IMR-90 (cell line): ENCODE data around the gene ASPHD2. TPM values are rescaled to one million over a fixed set of nuclear protein-coding genes. Genes with fewer than 3 reads are reported as not detected.
A peak's percentile ranks its signal among the peaks of the same experiment; 100 is the strongest.

Experiments used
- ATAC-seq: fragments of 200-7000 bp; cut with Tn5 transposase; 2 replicates; pipeline ENCODE4 v1.9.1; 2020; ENCODE audit warnings: low read depth, mild to moderate bottlenecking, moderate library complexity
- BruUV-seq: library from RNA; stranded (reverse); fragments of 400-500 nt; replicated peaks from 2 replicates; lab custom pipeline; 2021; lab: Mats Ljungman, UMichigan
- CTCF ChIA-PET: fragments of 300-600 bp; formaldehyde crosslinking; extraction: SDS; loops from one replicate; lab custom pipeline; 2021; ENCODE audit warnings: antibody characterized with exemption; lab: Yijun Ruan, JAX
- POLR2A ChIA-PET: fragments of 300-600 bp; sonication (Branson Sonifier 250); formaldehyde crosslinking; loops from one replicate; lab custom pipeline; 2022; ENCODE audit warnings: antibody characterized with exemption; ENCODE audit not compliant: unreplicated experiment; lab: Charles Lee
- DNase-seq: peaks from one replicate; pipeline ENCODE4 v3.0.0; 2013
- H2AFZ ChIP-seq: replicated peaks from 2 replicates; pipeline ENCODE3; 2013; ENCODE audit warnings: low read length, mild to moderate bottlenecking; ENCODE audit not compliant: poor library complexity
- H2AK5ac ChIP-seq: 2 replicates; pipeline ENCODE4 v1.6.1; 2013; ENCODE audit warnings: low read depth, low read length, inconsistent platforms
- H2AK9ac ChIP-seq: replicated peaks from 2 replicates; pipeline ENCODE3; 2013; ENCODE audit warnings: mild to moderate bottlenecking, low read depth, low read length, moderate library complexity; ENCODE audit not compliant: poor library complexity
- H2BK120ac ChIP-seq: 2 replicates; pipeline ENCODE4 v1.6.1; 2013; ENCODE audit warnings: low read depth, low read length, inconsistent platforms
- H2BK15ac ChIP-seq: 3 replicates; pipeline ENCODE4 v1.6.1; 2013; ENCODE audit warnings: low read depth, low read length, inconsistent platforms
- H2BK20ac ChIP-seq: 2 replicates; pipeline ENCODE4 v1.6.1; 2013; ENCODE audit warnings: low read depth, mild to moderate bottlenecking, inconsistent platforms, low read length, moderate library complexity
- H2BK5ac ChIP-seq: 2 replicates; pipeline ENCODE4 v1.6.1; 2013; ENCODE audit warnings: mild to moderate bottlenecking, low read depth, low read length, inconsistent platforms; ENCODE audit not compliant: poor library complexity, severe bottlenecking
- H3K14ac ChIP-seq: replicated peaks from 2 replicates; pipeline ENCODE4 v1.6.1; 2013; ENCODE audit warnings: low read depth, low read length, inconsistent platforms
- H3K18ac ChIP-seq: 2 replicates; pipeline ENCODE4 v1.6.1; 2013; ENCODE audit warnings: low read depth, low read length, control low read depth
- H3K23ac ChIP-seq: 2 replicates; pipeline ENCODE4 v1.6.1; 2013; ENCODE audit warnings: low read depth, low read length, inconsistent platforms
- H3K27ac ChIP-seq: 2 replicates; pipeline ENCODE4 v1.5.1; 2013; ENCODE audit warnings: mild to moderate bottlenecking, control low read depth, low read length; ENCODE audit not compliant: insufficient read depth
- H3K27me3 ChIP-seq: 2 replicates; pipeline ENCODE4 v1.6.1; 2013; ENCODE audit warnings: low read length; ENCODE audit not compliant: control insufficient read depth, insufficient read depth
- H3K36me3 ChIP-seq: 2 replicates; pipeline ENCODE4 v1.6.1; 2013; ENCODE audit warnings: low read length, mixed read lengths; ENCODE audit not compliant: control insufficient read depth, insufficient read depth
- H3K4ac ChIP-seq: 2 replicates; pipeline ENCODE4 v1.6.1; 2013; ENCODE audit warnings: low read depth, low read length, inconsistent platforms
- H3K4me1 ChIP-seq: 2 replicates; pipeline ENCODE4 v1.6.1; 2013; ENCODE audit warnings: low read length, mixed read lengths; ENCODE audit not compliant: control insufficient read depth, insufficient read depth
- H3K4me2 ChIP-seq: 2 replicates; pipeline ENCODE4 v1.6.1; 2013; ENCODE audit warnings: low read depth, mild to moderate bottlenecking, control low read depth, low read length, moderate library complexity
- H3K4me3 ChIP-seq: 2 replicates; pipeline ENCODE4 v1.5.1; 2013; ENCODE audit warnings: low read depth, mild to moderate bottlenecking, control low read depth, low read length, moderate library complexity; ENCODE audit not compliant: insufficient read depth
- H3K56ac ChIP-seq: 2 replicates; pipeline ENCODE4 v1.6.1; 2013; ENCODE audit warnings: low read length, inconsistent platforms; ENCODE audit not compliant: insufficient read depth; ENCODE audit errors: extremely low read depth
- H3K79me1 ChIP-seq, 2 experiments: 2 replicates each; pipeline ENCODE4 v1.6.1; 2013; ENCODE audit warnings: low read length in 2 of 2, inconsistent platforms in 1 of 2, low read depth in 1 of 2
- H3K9ac ChIP-seq: 2 replicates; pipeline ENCODE4 v1.6.1; 2013; ENCODE audit warnings: low read depth, low read length, control low read depth
- H3K9me1 ChIP-seq: 2 replicates; pipeline ENCODE4 v1.6.1; 2013; ENCODE audit warnings: low read length, inconsistent platforms; ENCODE audit not compliant: insufficient read depth
- H3K9me3 ChIP-seq: 2 replicates; pipeline ENCODE4 v1.6.1; 2013; ENCODE audit warnings: low read length; ENCODE audit not compliant: control insufficient read depth, insufficient read depth
- H4K20me1 ChIP-seq: 2 replicates; pipeline ENCODE4 v1.6.1; 2013; ENCODE audit warnings: low read length, inconsistent platforms; ENCODE audit not compliant: insufficient read depth
- H4K5ac ChIP-seq: 2 replicates; pipeline ENCODE4 v1.6.1; 2013; ENCODE audit warnings: mild to moderate bottlenecking, low read depth, low read length, control low read depth
- H4K8ac ChIP-seq, 2 experiments: 2 replicates each; pipeline ENCODE4 v1.6.1; 2013; ENCODE audit warnings: low read depth in 2 of 2, low read length in 2 of 2, control low read depth in 1 of 2, inconsistent platforms in 1 of 2
- H4K91ac ChIP-seq: 2 replicates; pipeline ENCODE4 v1.6.1; 2013; ENCODE audit warnings: low read depth, low read length, inconsistent platforms; ENCODE audit not compliant: insufficient read depth
- MAFK ChIP-seq: IDR thresholded peaks from 2 replicates; pipeline ENCODE4 v1.6.1; 2012; ENCODE audit warnings: low read depth, low read length, improper control_type of control experiment
- RCOR1 ChIP-seq: IDR thresholded peaks from 2 replicates; pipeline ENCODE4 v1.6.1; 2012; ENCODE audit warnings: mild to moderate bottlenecking, low read length, improper control_type of control experiment; ENCODE audit not compliant: insufficient replicate concordance
- WGBS, 2 experiments: methylation state at CpG; one replicate each; pipeline versions ENCODE4 v1.1.5 to v1.1.7; 2013; ENCODE audit warnings: missing lambda C conversion rate in 2 of 2; ENCODE audit not compliant: insufficient read length in 1 of 2; ENCODE audit errors: extremely low coverage in 2 of 2; 5-methylcytosine and 5-hydroxymethylcytosine counted together
- dilution Hi-C: fragments of 300-500 bp; cut with HindIII; formaldehyde crosslinking; loops from one replicate; pipeline ENCODE4 v1.14.3; 2018; ENCODE audit warnings: low sequenced_read_pairs; ENCODE audit not compliant: unreplicated experiment
- in situ Hi-C: fragments of 300-500 bp; cut with MboI; formaldehyde crosslinking; loops from 3 replicates; pipeline ENCODE4 v1.14.3; 2019; ENCODE audit warnings: low sequenced_read_pairs, inconsistent platforms, mixed read lengths
- intact Hi-C: fragments of 100-400 bp; cut with micrococcal nuclease; formaldehyde crosslinking; loops from 2 replicates; pipeline ENCODE4 v1.10.0; 2022
- polyA plus RNA-seq, 3 experiments: library from polyadenylated mRNA; depleted of rRNA; stranded (reverse); fragments of >200 nt; gene quantifications; 2 replicates each; pipeline ENCODE4 v1.2.3, GENCODE V29; 2012; ENCODE audit warnings: low replicate concordance in 1 of 3
- total RNA-seq: library from RNA; depleted of rRNA; stranded (reverse); fragments of >200 nt; gene quantifications from 2 replicates; pipeline ENCODE4 v1.2.3, GENCODE V29; 2012

The ASPHD2 gene
- total and polyA plus RNA-seq, 2 of the 4 experiments (the other 2 are of a cell fraction): 1.3 to 1.4 TPM

DNA sequence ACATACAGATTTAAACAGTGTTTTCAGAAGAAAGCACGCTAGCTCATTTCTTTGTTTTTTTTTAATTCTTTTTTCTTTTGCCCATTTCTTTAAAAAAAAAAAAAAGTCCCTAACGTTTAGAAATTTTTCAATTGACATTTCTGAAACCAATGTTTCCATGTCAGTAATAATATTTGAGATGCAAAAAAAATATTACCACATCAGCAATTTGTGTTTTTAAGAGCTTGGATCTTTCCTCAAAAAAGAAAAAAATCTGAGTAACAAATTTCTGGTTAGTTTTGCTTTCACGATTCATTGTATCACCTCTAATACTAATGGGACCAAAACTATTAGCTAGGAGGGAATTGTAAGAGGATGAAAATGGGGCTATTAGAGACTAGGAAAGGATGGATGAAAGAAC, 39.9 kb upstream of the ASPHD2 start:
- H3K56ac ChIP-seq: no peak overlapping the region
- H3K14ac ChIP-seq: no peak overlapping the region
- H3K27me3 ChIP-seq: peaks cover 4% of the 10 kb centered on the region
- H4K20me1 ChIP-seq: no peaks in the 10 kb centered on the region
- H3K4me2 ChIP-seq: no peak overlapping the region
- H2BK120ac ChIP-seq: no peak overlapping the region
- H2BK20ac ChIP-seq: no peak overlapping the region
- BruUV-seq: no TSS peak
- ATAC-seq (no peak), DNase-seq (no peak)
- no peak overlapping the region for H3K18ac ChIP-seq
- H3K9me1 ChIP-seq: no peaks in the 10 kb centered on the region
- no peak overlapping the region for H4K8ac ChIP-seq
- ChIA-PET CTCF (interaction anchor here (1.1 to 1.9 kb wide), 2 partner anchors 24 to 72 kb away, joined by 3 to 4 read pairs; no protein-coding TSS in a partner anchor), POLR2A (no interaction called here)
- no peaks in the 10 kb centered on the region for H3K4me1 ChIP-seq
- in situ Hi-C loops: no loop called here
- H3K36me3 ChIP-seq: no peaks in the 10 kb centered on the region
- TF ChIP-seq RCOR1 (no peak), MAFK (peak; percentile 80)
- H3K27ac ChIP-seq: no peak overlapping the region
- H3K9ac ChIP-seq: no peak overlapping the region
- intact Hi-C loops: no loop called here
- no CpG with 5 or more reads among the region's 3 CpGs for WGBS, 2 experiments
- H2AK9ac ChIP-seq: no peak overlapping the region
- H3K9me3 ChIP-seq: no peaks in the 10 kb centered on the region
- H3K79me1 ChIP-seq: no peaks in the 10 kb centered on the region
- dilution Hi-C loops: no loop called here
- H3K23ac ChIP-seq: no peak overlapping the region
- no peak overlapping the region for H2AK5ac ChIP-seq
- no peak overlapping the region for H3K4ac ChIP-seq
- H2BK5ac ChIP-seq: no peak overlapping the region
- no peak overlapping the region for H4K5ac ChIP-seq
- no peak overlapping the region for H4K91ac ChIP-seq
- H2BK15ac ChIP-seq: no peak overlapping the region
- H2AFZ ChIP-seq: no peak overlapping the region
- H3K4me3 ChIP-seq: no peak overlapping the region
